Skeletal muscle cell (primary cell): ENCODE data around the gene EIF4G1.

Experiments
- DNase-seq: peaks from one replicate; pipeline ENCODE4 v3.0.0-alpha.2; 2010; ENCODE audit warnings: low read depth
- H3K4me3 ChIP-seq: 2 replicates; pipeline ENCODE4 v1.5.1; 2011; ENCODE audit warnings: low read depth, mild to moderate bottlenecking, control low read depth, low read length, moderate library complexity

The EIF4G1 gene

DNA sequence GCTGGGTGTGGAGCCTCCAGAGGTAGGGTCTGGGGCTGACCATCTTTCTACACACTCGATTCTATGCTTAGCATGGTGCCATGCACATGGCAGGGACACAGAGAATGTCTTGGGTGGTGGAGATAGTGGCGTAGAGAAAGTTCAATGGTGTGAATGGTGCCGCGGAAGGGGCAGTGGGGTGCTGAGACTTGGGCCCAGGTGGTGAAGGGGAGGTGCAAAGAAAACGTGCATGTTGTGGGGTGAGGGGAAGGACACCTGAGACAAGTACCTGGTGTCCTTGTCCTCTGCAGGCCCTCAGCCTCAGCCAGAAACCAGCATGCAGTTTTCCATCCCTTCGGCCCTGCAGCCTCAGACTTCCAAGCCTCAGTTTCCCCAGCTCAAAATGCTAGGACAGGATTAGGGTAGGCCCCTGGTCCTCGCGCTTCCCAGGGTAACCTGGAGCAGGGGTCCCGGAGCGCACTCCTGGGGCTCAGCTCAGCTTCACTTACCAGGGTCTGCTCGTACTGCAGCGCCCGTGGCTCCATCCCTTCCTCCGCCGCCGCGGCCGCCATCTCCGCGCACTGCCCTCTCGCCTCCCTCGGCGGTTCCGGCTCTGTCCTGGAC lies 46.6 kb downstream of the EIF4G1 start:
- DNase-seq, result no peak

DNA sequence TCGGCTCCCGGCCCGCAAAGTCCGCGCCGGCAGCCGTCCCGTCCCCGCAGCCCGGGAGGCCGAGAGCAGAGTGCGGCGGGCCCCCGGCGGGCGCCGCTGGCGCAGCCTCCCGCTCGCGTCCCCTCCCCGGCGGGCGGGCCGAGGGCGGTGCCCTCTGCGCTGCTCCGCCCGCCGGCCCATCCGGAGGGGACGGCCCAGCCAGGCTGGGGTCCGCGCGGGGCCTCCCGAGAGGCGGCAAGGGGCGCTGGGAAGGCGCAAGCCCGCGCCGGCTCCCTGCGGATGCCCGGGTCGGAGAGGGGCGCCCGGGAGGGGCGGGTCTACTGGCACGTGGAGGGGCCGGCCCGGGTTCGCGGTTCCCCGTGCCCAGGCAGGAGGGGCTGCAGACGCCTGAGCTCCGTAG lies 47.1 kb downstream of the EIF4G1 start, which contains the start of the genes CLCN2 and POLR2H:
TSS of gene CLCN2 (minus strand) at position 74 of the 400 bp plus-strand sequence. CDS start 126 bp downstream, outside the sequence.
TSS of gene POLR2H (plus strand) at position 179 of the 400 bp plus-strand sequence. CDS start 1,783 bp downstream, outside the sequence.
- DNase-seq, result no peak
- peak within 1 kb of the TSS; percentile 85 for H3K4me3 ChIP-seq

More for the DNA sequence above, 46.6 kb downstream of the EIF4G1 start:
- peak overlapping the region; percentile 85 for H3K4me3 ChIP-seq

DNA sequence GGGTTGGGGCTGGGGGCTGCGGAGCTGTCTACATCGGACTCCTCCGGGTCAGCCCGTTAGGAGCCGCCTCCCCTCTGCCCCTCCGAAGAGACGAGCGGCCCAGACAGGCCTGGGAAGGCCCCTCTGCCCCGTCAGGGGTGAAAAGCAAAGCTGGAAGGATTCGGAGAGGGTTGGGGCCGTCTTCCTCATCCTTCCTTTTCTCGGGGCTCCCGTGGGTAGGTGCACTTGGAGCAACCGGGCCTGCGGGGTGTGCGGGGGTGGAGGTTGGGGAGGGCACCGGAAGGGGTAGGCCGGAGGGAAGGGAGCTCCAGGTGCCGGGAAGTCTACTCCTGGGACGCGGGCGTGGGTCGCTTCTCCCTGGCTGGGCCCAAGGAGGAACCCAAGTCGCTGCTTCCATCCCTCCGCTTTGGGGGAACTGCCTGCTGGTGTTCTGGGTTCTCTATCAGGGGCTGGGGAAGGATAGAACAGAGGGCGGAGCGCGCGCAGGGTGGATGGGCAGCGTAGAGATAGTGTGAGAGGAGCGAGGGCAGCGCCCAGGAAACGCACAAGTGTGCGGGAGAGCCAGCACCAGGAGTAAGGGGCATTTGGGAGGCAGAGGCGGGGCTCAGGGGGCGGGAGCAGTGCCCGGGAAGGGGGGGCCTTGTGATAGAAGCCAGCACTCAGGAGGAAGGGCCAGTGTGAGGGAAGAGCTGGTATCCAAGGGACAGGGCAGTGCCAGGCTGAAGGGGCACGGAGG lies 47.7 kb downstream of the EIF4G1 start:
- DNase-seq, result no peak

DNA sequence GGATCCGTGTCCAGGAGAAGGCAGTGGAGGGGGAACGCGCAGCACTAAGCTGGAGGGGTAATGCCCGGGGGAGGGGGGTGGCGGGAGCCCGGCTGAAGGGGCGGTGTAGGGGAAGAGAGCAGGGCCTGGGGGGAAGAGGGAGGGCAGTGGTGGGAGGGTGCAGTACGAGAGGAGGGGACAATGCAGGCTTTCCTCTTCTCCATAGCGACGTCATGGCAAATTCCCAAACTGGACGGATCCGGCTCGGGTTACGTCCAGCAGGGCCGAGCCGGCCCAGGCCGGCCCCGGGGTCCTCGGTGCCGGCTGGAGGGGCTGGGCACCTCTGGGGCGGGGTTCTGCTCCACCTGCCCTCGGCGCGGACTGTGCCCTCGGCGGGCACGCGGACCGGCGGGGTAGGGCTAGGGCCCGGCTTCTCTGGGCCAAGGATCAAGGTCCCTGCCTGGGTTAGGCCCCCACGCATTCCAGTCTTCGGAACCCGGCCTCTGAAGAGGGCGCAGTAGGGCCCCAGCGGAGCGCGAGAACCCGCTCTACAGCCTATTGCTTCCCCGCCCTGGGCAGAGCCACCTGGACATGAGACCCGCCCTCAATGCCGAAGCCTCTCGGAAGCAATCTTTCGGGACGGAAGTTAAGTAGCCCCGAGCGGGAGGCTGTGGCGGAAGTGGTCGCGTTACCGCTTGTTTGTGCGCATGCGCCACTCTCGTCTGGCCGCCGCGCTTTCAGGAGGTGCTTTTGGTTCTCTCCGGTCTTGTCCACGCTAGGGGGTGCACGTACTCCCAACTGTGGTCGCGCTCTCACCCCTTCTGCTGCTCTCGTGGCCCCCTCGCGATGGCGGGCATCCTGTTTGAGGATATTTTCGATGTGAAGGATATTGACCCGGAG lies 48.5 kb downstream of the EIF4G1 start:
- DNase-seq, result peak; percentile 90
- H3K4me3 ChIP-seq, result peak overlapping the region; percentile 85

More for the DNA sequence above, 47.7 kb downstream of the EIF4G1 start:
- peak overlapping the region; percentile 85 for H3K4me3 ChIP-seq

DNA sequence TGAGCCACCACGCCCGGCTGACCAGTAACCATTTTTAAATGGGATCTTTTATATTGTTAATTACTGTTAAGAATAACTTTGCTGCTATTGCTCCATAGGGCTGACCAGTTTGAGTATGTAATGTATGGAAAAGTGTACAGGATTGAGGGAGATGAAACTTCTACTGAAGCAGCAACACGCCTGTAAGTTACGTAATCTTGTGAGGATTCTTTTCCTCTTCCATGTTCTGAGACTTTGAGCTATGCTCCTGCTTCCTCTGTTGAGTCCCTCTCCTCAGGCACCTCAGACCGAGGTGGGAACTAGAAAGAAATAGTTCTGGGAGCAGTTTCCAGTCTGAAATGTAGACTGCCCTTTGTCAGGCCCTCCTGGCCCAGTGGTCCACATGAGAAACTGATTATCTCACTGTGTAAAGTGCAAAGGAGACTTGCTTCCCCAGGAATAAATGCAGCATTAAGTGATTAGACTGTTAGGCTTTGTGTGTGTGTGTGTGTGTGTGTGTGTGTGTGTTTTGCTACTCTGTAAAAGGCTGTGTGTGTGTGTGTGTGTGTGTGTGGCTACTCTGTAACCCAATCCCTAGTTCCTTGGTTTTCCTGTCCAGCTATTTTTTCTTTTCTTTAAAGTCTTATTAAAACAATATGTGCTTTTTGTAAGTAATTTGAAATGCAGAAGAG lies 52.3 kb downstream of the EIF4G1 start:
- no peak for DNase-seq
- H3K4me3 ChIP-seq, result no peak overlapping the region

DNA sequence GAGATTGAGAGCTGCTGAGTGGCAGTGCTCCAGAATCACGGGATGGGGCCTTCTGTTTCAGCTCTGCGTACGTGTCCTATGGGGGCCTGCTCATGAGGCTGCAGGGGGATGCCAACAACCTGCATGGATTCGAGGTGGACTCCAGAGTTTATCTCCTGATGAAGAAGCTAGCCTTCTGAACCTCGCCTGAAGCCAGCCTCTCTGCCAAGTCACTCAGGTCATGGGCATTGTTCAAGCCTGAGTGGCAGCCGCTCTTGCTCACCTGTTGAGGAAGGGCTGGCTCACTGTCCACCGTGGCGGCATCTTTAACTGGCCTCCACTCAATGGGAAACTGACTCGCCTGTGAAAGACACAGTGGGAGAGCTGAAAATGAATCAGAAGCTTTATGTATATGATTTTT lies 53.7 kb downstream of the EIF4G1 start:
- no peak overlapping the region for H3K4me3 ChIP-seq
- no peak for DNase-seq

DNA sequence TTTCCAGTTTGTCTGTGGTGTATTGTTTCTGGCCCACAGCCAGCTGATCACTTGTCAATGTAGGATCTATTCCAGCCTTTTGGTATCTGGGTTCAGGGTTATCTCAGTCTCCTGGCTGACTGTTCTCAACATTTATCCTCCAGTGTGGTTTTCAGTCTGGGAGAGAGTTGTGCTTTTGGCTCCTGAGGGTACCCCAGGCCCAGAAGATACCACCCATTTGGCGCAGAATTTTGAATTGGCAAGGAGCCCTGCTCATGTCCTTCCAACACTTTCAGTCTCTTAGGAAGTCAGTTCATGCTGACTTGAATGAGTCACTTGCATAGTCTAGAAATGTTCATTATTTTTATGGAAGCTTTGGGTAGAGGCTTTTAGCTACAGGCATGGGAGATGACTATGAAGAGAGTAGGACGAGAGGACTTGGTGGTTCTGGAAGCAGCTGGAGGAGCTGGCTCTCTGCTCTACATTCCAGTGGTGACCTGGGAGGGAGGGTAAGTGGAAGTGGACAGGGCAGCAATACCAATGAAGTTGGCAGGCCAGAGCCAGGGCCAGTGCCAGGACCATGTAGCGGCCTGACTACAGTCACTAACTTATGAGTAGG lies 54.3 kb downstream of the EIF4G1 start:
- no peak overlapping the region for H3K4me3 ChIP-seq
- no peak for DNase-seq

DNA sequence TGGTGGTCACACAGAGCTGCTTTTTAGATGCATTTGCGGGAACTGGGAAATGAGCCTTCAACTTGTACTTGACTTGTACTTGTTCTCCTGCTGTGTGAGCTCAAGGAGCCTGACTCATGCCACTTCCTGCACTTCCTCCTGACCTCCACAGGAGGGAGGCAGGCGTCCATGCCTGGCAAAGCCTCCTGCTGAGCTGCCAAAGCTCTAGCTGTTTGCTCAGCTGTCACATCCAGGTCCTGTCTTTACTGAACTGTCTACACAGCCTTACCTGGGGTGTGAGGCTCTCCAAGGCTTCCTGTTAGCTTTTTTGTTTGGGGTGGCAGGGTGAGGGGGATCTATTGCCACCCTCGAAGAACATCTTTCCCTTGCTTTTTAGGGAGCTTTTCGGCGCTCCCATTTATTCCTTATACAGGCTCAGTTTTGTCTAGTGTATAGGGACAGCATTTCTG lies 57.2 kb downstream of the EIF4G1 start:
- peak; percentile 64 for DNase-seq
- no peak overlapping the region for H3K4me3 ChIP-seq

DNA sequence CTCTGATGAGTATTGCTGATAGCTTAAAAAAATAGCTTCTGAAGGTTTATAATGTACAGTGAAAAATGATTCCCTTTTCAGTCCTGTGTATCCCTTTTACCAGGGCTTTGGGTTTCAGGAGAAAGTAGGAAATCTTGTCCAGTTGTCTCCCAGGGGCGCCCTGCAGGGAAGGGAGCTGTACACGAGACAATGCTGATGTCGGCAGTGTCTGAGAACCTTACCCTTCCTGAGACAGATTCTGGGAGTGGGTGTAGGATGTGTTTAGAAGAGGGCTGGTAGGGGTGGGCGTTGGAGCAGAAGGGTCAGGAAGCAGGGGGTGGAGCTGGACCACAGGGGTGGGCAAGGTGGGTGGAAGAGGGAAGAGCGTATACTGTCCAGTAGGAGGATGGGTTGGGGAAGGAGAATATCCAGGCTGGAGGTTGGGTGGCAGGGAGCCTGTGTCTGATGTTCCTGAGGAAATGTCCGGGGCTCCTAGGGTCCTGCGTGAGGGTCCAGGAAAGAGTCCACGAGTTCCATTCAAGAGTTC lies 58.0 kb downstream of the EIF4G1 start:
- H3K4me3 ChIP-seq, result no peak overlapping the region

DNA sequence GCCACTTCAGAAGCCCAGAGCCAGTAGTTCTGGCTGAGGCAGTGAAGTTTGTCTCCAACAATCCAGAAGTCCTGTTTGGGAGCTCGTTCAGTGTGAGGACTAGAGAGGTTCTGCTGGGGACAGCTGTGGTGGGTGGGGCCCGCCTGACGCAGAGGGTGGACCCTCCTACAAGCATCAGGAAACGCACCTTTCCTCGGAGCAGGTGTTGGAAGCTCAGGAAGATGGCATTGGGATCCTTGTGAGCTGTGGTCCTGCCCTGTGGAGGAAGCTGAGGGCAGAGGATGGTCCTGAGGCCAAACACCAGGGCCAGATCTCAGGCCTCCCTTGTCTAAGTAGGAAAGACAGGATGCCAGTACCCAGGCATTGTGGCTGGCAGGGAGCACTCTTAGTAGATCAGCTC lies 58.5 kb downstream of the EIF4G1 start:
- no peak for DNase-seq
- H3K4me3 ChIP-seq, result no peak overlapping the region

More for the DNA sequence above, 58.0 kb downstream of the EIF4G1 start:
- DNase-seq, result no peak

DNA sequence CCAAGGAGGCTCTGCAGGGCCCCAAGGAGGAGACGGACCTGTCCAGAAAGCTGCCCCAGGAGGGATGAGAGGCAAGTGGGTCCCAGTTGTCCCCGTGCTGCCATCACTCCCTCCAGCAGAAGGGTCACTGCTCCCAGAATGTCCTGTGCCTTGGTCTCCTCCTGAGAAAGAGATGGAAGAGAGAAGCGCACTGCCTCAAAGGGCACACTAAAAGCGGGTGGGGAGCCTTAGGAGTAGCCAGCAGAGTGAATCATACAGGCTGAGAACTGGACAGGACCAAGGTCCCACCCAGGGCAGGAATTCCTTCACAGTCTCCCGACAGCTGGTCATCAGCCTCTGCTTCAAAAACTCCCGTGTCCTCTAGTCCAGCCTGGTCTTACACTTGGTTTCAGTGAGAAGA lies 59.0 kb downstream of the EIF4G1 start:
- H3K4me3 ChIP-seq, result no peak overlapping the region
- no peak for DNase-seq

DNA sequence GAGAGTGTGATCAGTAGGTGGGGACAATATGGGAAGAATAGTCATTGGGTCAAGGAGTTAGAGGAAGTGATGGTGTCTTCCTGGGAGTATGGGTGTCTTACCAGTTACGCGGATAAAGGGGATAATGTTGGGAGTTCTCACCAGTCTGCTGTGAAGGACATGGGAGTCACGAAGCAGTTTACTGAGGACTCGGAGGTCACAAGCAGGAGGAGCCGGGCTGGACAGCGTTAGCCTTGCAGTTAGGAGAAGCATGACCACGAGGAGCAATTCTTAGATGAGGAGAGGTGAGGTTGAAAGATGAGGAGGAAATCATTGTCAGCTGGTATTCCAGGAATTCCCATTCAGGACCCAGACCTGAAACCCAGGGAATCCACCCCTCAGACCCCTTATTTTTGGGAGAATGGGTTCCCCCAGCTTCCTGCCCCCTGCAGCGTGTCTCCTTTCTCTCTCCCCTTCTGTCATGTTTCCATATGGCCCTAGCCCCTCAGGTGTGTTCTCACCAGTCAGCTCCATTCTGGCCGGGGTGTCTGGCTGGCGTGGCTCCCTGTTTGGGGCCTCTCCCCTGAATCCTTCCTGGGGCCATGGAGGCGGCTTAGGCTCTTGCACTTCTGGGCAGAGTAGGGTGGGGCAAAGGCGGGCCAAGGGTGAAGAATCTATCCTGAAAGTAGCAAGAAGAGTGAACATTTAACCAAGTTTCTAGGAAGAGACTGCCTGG lies 61.5 kb downstream of the EIF4G1 start:
- no peak for DNase-seq
- no peak overlapping the region for H3K4me3 ChIP-seq

DNA sequence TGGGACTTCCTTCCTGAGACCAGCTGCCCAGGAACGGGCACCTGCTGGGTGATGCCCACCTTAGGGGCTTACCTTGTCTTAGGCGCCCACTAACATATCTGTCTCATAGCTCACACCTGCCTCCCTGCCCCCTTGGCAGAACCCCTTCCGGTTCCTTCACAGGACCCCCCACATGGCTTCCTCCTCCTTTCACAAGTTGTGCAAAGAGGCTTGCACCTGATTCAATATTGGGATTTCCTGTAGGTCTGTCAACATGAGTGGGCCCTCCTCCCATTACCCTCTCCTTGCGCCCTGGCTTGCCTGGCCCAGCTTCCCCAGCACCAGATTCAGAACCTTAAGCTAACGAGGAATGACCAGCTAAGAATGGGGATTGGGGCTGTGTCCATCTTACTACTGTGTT lies 63.0 kb downstream of the EIF4G1 start:
- no peak for DNase-seq
- no peak overlapping the region for H3K4me3 ChIP-seq

DNA sequence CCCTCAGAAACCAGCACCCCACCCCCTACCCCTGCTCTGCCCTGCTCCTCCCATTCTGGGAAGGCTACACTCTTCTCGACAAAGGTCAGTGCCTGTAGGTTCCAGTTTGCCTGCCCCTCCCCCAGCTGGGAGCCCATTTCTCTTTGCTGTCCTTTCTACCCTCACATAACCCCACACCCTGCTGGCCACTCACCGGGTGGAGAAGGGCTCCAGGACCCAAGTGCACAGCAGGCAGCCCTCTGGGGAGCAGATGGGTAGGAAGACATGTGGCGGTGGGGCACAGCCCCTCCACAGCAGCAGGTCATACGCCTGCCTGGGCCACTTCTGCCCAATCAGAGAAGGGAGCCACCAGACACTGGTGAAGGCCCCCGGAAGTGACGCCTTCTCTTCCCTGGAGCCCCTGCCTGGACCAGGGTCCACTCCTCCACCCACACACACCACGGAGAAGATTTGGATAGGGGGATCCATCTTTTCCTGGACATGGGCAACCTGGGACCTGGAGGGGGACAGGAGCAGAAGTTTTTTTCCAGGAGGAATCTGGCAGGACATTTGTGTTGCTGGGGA lies 63.6 kb downstream of the EIF4G1 start, which contains the start of gene THPO:
TSS of gene THPO (minus strand) at position 326 of the 564 bp plus-strand sequence. CDS start 1,948 bp downstream, outside the sequence.
- H3K4me3 ChIP-seq, result no peak within 1 kb of the TSS
- no peak for DNase-seq

DNA sequence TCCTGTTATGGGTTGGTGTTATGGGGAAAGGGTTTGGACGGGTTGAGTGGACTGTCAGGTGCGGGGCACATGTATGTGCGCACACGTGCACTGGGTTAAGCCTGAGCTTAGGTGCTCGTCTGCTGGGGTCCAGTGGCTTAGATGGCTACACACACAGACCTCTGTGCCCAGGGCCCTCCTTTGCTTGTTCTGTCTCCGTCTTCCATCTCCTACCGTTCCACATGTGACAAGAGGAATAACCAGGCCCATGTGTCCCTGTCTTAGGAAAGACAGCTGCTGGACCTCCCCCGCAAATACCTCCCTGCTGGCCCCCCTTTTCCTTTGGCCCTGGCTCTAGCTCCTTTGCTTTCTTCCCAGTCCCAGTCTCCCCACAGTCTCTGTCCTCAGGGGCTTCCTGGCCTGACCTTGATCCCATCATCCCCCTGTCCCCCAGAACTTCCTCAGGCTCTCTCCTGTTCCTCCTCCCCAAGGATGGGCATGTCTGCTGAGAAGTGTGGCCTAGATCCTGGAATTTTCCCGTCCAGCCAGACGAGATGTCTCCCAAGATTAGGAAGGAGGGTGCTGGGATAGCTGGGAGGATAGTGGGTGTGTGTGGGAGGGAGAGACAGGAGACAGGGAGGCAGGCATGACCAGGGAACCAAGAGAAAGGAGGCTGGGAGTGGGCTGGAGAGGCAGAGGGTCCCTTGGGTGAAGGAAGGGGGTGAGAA lies 64.4 kb downstream of the EIF4G1 start:
- DNase-seq, result no peak
- H3K4me3 ChIP-seq, result no peak overlapping the region

DNA sequence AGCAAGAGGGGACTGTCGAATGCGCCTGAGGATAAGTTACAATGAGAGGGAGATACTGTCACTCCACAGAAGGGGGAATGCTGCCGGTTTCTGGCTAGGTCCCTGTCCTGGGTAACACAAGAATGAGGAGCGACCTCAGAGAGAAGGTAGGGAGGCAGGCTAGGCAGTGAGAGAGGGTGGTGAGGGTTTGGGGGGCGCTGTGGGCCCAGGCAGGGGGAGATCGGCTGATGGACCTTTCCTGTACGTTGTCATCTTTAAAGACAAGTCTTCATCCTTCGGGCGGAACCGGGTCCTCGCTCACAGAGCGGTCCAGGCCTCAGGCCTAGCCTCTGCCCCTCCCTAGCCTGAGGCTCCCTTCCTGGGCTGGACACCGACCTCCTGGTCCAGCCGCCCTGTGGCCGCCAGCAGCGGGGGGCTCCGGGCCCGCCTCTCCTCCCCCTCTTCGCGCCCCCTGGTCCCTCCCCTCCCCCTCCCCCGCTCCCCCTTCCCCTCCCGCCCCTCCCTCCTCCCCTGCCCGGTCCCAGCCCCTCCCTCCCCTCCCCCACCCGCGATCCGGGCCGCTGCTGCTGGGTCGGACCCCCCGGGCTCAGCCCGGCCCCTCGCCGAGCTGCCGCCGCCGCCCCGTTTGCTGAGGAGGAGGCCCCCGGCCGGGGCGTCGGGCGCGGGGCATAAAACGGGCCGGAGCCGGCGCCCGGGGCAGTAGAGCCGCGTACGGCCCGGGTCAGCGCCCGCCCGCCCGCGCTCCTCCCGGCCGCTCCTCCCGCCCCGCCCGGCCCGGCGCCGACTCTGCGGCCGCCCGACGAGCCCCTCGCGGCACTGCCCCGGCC lies 65.2 kb downstream of the EIF4G1 start, which contains the start of gene CHRD:
TSS of gene CHRD (plus strand) at position 697 of the 827 bp plus-strand sequence. CDS start 265 bp downstream, outside the sequence.
- no peak for DNase-seq
- H3K4me3 ChIP-seq, result peak within 1 kb of the TSS; percentile 36
